HUES64 (cell line): ENCODE results near the gene RNF224.

ENCODE experiments used
- H3K27ac ChIP-seq: 2 replicates; pipeline ENCODE4 v1.7.0; 2013; ENCODE audit warnings: low read depth, low read length, inconsistent platforms
- H3K27me3 ChIP-seq: 2 replicates; pipeline ENCODE4 v1.6.1; 2013; ENCODE audit warnings: mild to moderate bottlenecking, low read length; ENCODE audit not compliant: insufficient read depth
- H3K36me3 ChIP-seq: 2 replicates; pipeline ENCODE4 v1.6.1; 2013; ENCODE audit warnings: mild to moderate bottlenecking, low read length; ENCODE audit not compliant: insufficient read depth
- H3K4me1 ChIP-seq: 2 replicates; pipeline ENCODE4 v1.6.1; 2013; ENCODE audit warnings: mild to moderate bottlenecking, low read length, moderate library complexity; ENCODE audit not compliant: insufficient read depth
- H3K4me3 ChIP-seq: 2 replicates; pipeline ENCODE4 v1.5.1; 2013; ENCODE audit warnings: mild to moderate bottlenecking, low read length, moderate library complexity
- H3K9ac ChIP-seq: 2 replicates; pipeline ENCODE4 v1.6.1; 2013; ENCODE audit warnings: mild to moderate bottlenecking, low read depth, low read length
- H3K9me3 ChIP-seq: 2 replicates; pipeline ENCODE4 v1.6.1; 2013; ENCODE audit warnings: low read depth, low read length; ENCODE audit not compliant: insufficient read depth
- WGBS: fragments of 150-250, 120-280 bp; methylation state at CpG from one replicate; pipeline ENCODE4 v1.1.7; 2013; ENCODE audit warnings: missing lambda C conversion rate; 5-methylcytosine and 5-hydroxymethylcytosine counted together

The RNF224 gene

DNA sequence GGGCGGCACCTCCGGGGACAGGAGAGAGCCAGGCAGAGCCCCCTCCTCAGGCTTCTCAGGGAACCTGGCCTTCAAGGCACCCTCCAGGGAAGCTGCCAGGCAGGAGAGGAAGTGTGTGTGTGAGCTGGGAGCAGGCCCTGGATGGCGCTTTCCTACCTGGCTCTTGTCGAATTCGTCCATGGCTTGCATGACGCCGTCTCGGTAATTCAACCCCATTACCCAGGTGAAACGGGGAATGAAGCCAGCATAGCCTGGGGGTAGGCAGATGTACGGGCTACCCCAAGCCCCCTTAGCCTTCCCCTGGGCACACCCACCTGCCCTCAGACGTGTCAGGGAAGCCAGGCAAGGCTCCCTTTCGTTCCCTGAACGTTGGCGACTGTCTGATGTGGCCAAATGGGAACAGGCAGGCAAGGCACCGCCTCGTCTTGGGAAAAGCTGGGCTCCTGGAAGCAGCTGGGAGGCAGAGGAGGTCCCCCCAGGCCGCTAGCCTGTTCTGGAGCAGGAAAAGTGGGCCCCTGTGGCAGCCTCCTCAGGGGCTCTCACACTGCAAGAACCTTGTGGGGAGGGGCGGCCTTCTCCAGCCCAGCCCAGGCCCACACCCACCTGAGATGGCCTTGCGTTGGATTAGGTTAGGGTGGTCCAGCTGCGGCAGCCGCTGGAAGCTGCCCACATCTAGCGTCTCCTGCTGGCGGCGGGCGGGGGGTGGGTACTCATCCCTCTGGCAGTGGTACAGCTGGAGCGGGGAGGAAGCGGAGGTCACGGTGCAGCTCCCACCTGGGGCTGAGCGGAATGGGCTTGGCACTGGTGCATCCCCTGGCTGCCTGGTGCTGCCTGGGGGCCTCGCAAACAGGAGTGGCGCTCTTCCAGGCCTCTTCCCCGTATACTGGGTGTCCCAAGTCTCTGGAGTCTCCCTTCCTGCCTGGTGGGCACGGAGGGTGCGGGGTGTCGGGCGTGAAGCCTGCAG is 17.5 kb downstream of the RNF224 start:
- no peaks in the 10 kb centered on the region for H3K27me3 ChIP-seq
- H3K27ac ChIP-seq: peak overlapping the region; percentile 27; the same call in 1 of the 2 replicates
- peak overlapping the region; percentile 18; the same call in 1 of the 2 replicates for H3K9ac ChIP-seq
- H3K9me3 ChIP-seq: no peaks in the 10 kb centered on the region
- peaks cover 14% of the 10 kb centered on the region for H3K4me1 ChIP-seq
- H3K4me3 ChIP-seq: no peak overlapping the region
- peaks cover 22% of the 10 kb centered on the region for H3K36me3 ChIP-seq
- 66% methylated on average over 36 of the region's 36 CpGs for WGBS

DNA sequence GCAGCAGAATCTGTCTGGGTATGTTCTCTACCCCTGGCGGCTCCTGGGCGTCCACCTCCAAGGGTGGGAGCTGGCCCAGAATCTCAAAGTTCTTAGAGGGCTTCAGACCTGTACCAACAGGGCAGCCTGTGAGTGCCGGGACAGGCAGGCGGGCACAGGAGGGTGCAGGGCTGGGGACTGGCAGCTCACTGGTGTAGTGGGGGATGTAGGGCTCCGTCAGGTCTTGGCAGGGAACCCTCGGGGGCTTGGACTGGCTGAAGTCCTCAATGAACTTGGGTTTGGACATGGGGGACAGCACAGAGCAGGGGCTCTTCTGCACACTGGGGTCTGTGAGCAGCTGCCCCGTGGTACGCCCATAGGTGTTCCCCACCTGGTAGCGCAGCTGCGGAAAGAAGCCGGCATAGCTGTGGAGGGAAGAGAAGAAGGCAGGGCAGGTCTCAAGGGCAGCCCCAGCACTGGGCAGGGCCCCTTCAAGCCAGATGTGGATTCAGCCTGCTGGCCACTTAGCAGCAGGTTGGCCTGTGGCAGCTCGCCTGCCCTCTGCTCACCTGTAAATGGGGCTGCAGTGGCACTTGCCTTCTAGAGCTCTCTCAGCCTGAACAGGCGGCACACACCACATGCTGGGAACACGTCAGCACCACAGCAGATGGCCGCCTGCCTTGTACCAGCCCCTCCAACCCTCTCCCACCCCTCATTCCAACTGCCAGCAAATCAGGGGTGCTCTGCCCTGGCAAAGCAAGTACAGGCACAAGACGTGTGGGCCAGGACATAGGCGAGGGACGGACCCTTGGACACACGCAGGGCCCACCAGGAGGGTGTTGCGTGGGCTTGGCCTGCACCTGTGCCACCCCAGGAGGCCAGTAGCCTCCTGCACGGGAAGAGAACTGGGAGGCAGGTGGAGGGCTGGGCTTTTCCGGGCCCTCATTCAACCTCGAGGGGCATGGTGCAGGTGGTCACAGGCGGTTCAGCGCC is 18.4 kb downstream of the RNF224 start:
- 91% methylated on average over 25 of the region's 25 CpGs for WGBS
- Histone ChIP-seq H3K27me3 (no peaks in the 10 kb centered on the region; the same call in 1 of the 2 replicates), H3K9ac (no peak overlapping the region), H3K9me3 (no peaks in the 10 kb centered on the region), H3K4me3 (no peak overlapping the region), H3K4me1 (peaks cover 14% of the 10 kb centered on the region), H3K36me3 (peaks cover 22% of the 10 kb centered on the region), H3K27ac (no peak overlapping the region)

DNA sequence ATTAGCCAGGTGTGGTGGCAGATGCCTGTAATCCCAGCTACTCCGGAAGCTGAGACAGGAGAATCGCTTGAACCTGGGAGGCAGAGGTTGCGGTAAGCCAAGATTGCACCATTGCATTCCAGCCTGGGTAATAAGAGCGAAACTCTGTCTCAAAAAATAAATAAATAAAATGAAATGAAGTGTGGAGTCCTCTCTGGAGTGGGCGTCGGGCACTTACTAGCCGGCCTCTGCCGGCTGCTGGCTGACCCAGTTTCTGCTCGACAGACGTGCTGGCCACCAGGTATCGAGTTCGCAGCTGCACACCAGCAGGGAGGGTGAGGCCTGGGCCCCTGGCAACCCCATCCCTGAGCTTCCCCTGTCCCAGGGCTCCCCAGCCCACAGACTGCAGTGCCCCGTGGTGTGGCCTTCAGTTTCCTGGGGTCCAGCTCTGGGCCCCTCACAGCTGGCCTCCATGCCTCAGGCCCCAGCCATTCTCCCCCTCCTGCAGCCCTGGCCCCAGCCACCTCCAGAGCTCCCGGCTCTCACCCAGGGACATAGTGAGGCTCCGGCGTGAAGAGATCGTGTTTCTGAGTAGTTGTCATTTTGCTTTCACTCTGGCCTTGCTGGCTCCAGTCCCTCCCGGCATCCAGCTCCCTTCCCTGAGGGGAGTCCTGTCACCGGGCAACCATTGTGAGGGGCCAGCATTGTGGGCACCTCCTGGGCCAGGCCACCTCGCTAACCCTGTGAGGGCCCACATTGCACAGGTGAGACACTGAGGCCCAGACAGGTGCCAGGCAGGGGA is 20.0 kb downstream of the RNF224 start:
- Histone ChIP-seq H3K36me3 (peaks cover 17% of the 10 kb centered on the region), H3K4me1 (peaks cover 11% of the 10 kb centered on the region), H3K27me3 (no peaks in the 10 kb centered on the region; the same call in 1 of the 2 replicates), H3K9ac (0 out of 2 replicates have a peak overlapping the region, but pooled peaks have one; percentile 19), H3K9me3 (no peaks in the 10 kb centered on the region), H3K4me3 (no peak overlapping the region), H3K27ac (no peak overlapping the region)
- WGBS: 81% methylated on average over 20 of the region's 20 CpGs

DNA sequence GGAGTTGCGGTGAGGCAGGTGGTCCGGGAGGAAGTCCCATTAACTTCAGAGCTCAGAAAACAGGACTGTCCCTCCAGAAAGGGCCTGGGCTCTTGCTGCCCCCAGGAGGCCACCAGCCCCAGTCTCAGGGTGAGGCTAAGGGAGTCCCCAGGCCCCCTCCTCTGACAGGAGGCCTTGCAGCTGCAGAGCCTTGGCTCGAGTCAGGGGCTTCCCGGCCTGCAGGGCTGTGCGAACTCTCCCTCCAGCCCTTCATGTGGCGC is 20.5 kb downstream of the RNF224 start:
- WGBS: 93% methylated on average over 6 of the region's 6 CpGs

DNA sequence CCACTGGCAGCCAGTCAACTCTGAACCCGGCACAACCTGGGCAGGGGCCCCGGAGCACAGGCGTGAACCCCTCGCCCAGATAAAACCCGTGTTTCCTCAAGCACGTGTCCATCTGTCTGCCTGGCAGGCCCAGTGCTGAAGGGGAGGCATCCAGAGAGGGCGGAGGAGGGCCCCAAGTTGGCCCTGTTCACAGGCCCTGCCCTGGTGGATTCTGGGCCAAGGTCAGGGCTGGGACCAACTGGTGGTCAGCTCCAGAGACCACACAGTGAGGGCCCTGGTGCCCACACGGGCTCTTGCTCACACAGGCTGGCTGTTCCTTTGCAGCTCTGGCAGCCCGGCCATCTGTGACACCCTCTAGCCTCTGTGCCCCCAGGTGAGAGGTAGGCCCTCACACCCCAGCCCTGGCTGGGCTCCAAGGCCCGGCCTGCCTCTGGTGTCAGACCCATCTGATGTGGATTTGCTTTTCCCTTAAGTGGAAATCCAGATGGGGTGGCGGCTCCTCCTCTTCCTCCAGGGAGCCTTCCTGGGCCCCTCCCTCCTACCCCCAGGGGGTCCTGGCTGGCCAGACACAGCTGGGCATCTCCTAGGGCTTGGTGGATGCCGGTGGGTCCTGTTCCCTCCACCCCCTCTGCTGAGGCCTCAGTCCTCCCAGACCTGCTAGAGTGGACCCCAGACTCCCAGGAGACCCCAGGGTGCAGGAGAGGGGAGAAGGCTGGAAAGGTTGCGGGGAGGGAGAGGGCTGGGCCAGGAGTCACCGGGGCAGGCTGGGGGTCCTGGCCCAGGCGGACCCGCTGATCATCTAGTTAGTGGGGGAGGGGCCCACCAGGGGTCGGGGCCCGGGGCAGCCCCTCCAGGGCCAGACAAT is 23.3 kb downstream of the RNF224 start:
- H3K27ac ChIP-seq: no peak overlapping the region
- H3K4me1 ChIP-seq: peaks cover 5% of the 10 kb centered on the region; the same call in 1 of the 2 replicates
- no peak overlapping the region for H3K9ac ChIP-seq
- H3K9me3 ChIP-seq: no peaks in the 10 kb centered on the region
- H3K4me3 ChIP-seq: no peak overlapping the region
- H3K27me3 ChIP-seq: no peaks in the 10 kb centered on the region; the same call in 1 of the 2 replicates
- H3K36me3 ChIP-seq: no peaks in the 10 kb centered on the region
- WGBS: 80% methylated on average over 17 of the region's 18 CpGs

More for the DNA sequence above, 20.5 kb downstream of the RNF224 start:
- Histone ChIP-seq H3K4me1 (peaks cover 10% of the 10 kb centered on the region), H3K27ac (no peak overlapping the region), H3K9me3 (no peaks in the 10 kb centered on the region), H3K4me3 (no peak overlapping the region), H3K36me3 (peaks cover 12% of the 10 kb centered on the region), H3K27me3 (no peaks in the 10 kb centered on the region; the same call in 1 of the 2 replicates), H3K9ac (no peak overlapping the region)

DNA sequence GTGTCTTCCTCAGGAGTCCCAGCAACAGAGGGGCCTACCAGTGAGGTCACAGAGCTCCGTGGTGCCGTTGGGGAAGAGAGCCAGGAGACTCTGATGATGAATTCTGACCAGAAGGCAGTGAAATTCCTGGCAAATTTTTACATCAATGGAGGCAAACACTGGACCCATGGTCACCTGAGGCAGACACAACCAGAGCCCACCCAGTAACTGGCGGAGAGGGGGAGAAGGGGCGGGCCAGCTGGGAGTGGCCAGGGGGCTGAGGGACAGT is 23.8 kb downstream of the RNF224 start, which contains the start of gene STPG3:
STPG3 (plus strand) TSS at position 93 of the 268 bp plus-strand sequence; CDS start at position 94, 1 bp downstream.
- 68% methylated on average over 4 of the region's 4 CpGs for WGBS
- H3K9ac ChIP-seq: no peak within 1 kb of the TSS
- no peaks in the 10 kb centered on the region; the same call in 1 of the 2 replicates for H3K27me3 ChIP-seq
- H3K36me3 ChIP-seq: no peaks in the 10 kb centered on the region
- H3K27ac ChIP-seq: no peak within 1 kb of the TSS
- H3K4me3 ChIP-seq: no peak within 1 kb of the TSS
- no peaks in the 10 kb centered on the region for H3K9me3 ChIP-seq
- peaks cover 5% of the 10 kb centered on the region; the same call in 1 of the 2 replicates for H3K4me1 ChIP-seq

DNA sequence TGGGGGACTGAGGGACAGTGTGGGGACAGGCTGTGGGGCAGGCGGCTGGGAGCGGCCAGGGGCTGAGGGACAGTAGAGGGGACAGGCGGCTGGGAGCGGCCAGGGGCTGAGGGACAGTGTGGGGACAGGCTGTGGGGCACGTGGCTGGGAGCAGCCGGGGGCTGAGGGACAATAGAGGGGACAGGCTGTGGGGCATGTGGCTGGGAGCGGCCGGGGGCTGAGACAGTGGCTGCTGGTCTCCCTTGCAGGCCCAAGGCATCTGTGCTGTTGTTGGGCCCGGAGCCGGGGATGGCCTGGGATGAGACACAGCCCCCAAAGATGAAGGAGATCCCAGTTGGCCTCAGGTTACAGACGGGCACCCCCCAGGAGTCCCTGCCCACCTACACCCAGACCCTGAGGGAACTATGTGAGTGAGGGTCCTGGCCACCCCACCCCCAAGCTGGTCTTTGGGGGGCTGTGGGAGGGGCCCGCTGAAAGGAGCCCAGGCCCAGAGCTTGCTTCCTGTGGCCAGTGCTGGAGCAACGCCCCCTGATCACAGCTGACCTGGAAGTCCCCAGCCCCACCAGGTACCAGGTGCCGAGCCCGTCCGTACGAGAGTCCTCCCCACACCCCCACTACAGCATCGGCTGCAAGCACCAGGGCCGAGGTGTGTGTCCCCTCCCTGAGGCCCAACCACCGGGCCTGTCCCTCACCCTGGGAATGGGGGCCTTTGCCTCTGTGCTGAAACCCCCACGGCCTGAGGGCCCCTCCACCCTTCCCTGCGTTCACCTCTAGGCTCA is 24.4 kb downstream of the RNF224 start:
- Histone ChIP-seq H3K27ac (no peak overlapping the region), H3K9ac (no peak overlapping the region)

DNA sequence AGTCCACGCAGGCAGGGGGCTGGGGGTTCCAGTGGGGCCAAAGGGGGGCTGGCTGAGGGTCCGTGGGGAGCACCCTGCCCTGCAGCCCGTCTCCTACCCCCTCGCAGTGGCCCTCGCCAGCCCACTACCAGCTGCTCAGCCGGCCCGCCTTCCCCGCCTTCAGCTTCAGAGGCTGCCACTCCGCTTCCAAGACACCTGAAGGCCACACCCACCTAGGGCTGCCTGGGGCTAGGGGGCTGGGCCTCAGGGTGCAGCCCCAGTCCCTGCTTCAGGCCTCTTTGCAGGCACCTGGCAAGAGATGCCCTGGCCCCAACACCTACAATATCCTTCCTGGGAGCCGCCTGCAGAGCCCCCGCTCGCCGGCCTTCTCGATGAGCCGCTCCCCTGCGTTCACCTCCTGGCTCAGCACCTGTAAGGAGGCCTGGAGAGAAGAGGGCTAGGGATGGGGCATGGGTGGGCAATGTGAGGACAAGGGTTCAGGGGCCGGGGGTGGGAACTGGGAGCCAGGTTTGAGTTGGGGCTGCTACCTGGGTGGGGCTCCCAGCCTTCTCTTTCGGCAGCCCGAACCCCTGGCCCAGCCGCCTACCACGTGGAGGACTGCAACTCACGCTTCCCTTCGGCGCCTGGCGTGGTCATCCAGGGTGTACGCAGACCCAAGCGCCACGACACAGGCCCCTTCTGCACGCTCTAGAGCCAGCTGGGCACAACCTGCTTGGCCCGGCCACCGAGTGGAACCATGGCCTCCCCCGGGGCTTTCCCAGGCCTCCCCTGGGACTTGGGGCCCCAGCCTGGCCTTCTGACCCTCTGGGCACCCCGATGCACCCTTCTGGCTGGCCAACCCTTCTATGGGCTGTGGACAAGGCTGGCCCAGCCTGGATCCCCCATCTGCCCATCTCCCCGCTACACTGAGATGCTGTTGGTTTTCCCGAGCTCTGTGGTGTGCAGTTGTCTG is 25.5 kb downstream of the RNF224 start:
- Histone ChIP-seq H3K27me3 (no peaks in the 10 kb centered on the region; the same call in 1 of the 2 replicates), H3K4me1 (peaks cover 5% of the 10 kb centered on the region; the same call in 1 of the 2 replicates), H3K4me3 (no peak overlapping the region), H3K27ac (no peak overlapping the region), H3K9ac (no peak overlapping the region), H3K36me3 (peaks cover 9% of the 10 kb centered on the region), H3K9me3 (no peaks in the 10 kb centered on the region)
- 75% methylated on average over 35 of the region's 35 CpGs for WGBS

More for the DNA sequence above, 24.4 kb downstream of the RNF224 start:
- Histone ChIP-seq H3K36me3 (peaks cover 3% of the 10 kb centered on the region), H3K4me1 (peaks cover 5% of the 10 kb centered on the region; the same call in 1 of the 2 replicates), H3K4me3 (no peak overlapping the region), H3K9me3 (no peaks in the 10 kb centered on the region), H3K27me3 (no peaks in the 10 kb centered on the region; the same call in 1 of the 2 replicates)
- 91% methylated on average over 21 of the region's 22 CpGs for WGBS
